Gastroesophageal sphincter (tissue), 4 donors: ENCODE data around the gene KRT3. TPM values are rescaled to one million over a fixed set of nuclear protein-coding genes. Genes with fewer than 3 reads are reported as not detected.
"Not testable (repeated sequence)": the region's sequence is repeated elsewhere in the genome, so short reads cannot be mapped to it uniquely, and the experiment has no call there.

Experiments
- ATAC-seq: fragments of 150-250 bp; one replicate; pipeline ENCODE4 v1.9.1; 2016; ENCODE audit warnings: mild to moderate bottlenecking, moderate library complexity
- H3K27ac ChIP-seq, 4 donors: fragments of 200-600 bp; sonication (generic) in 3 of 4; 1 replicate in 3 of 4; 2 replicates in 1 of 4; pipeline ENCODE4 v1.5.1; 2016 to 2019
- H3K27me3 ChIP-seq: fragments of 200-600 bp; sonication (generic); one replicate; pipeline ENCODE4 v1.5.1; 2019
- H3K36me3 ChIP-seq, 2 donors: fragments of 200-600 bp; sonication (generic); one replicate each; pipeline ENCODE4 v1.5.1; 2019; ENCODE audit warnings: control low read depth in 1 of 2
- H3K4me1 ChIP-seq, 3 donors: fragments of 200-600 bp; sonication (generic); 1 replicate in 2 of 3; 2 replicates in 1 of 3; pipeline ENCODE4 v1.5.1; 2016 to 2019; ENCODE audit warnings: control low read depth in 2 of 3
- H3K4me3 ChIP-seq, 2 donors: fragments of 200-600 bp; sonication (generic); one replicate each; pipeline ENCODE4 v1.5.1; 2019; ENCODE audit warnings: mild to moderate bottlenecking in 1 of 2, moderate library complexity in 1 of 2
- H3K9me3 ChIP-seq, 3 donors: fragments of 200-600 bp; sonication (generic); one replicate each; pipeline ENCODE4 v1.5.1; 2017 to 2019; ENCODE audit warnings: control low read depth in 2 of 3
- EP300 ChIP-seq: sonication (generic); formaldehyde crosslinking; IDR thresholded peaks from one replicate; pipeline ENCODE4 v1.6.1; 2017; ENCODE audit warnings: antibody characterized with exemption, mild to moderate bottlenecking
- POLR2A ChIP-seq, 2 donors: fragments of 450-650 bp; IDR thresholded peaks; one replicate each; pipeline ENCODE4 v1.6.1; 2017; ENCODE audit warnings: antibody characterized with exemption in 2 of 2, mild to moderate bottlenecking in 2 of 2, moderate library complexity in 1 of 2
- POLR2AphosphoS5 ChIP-seq: sonication (generic); formaldehyde crosslinking; IDR thresholded peaks from one replicate; pipeline ENCODE4 v1.6.1; 2017; ENCODE audit warnings: antibody characterized with exemption
- WGBS, 2 donors: methylation state at CpG; one replicate each; pipeline ENCODE4 v1.1.5; 2018; ENCODE audit warnings: low coverage in 1 of 2; 5-methylcytosine and 5-hydroxymethylcytosine counted together
- total RNA-seq, 4 donors: library from RNA; depleted of rRNA; stranded (reverse); fragments of >200 nt; gene quantifications; one replicate each; pipeline ENCODE4 v1.1.0, GENCODE V29; 2016
- TF ChIP-seq, protein P1 (sequence below), 4 experiments: fragments of 200-600 bp in 2 of 4; fragments of 450-650 bp in 2 of 4; sonication (generic) in 1 of 4; IDR thresholded peaks; one replicate each; pipeline ENCODE4 v1.5.1; 2017 to 2019; ENCODE audit warnings: antibody characterized with exemption in 4 of 4, mild to moderate bottlenecking in 2 of 4, moderate library complexity in 2 of 4

The KRT3 gene
- total RNA-seq, 4 donors from 2014 or later, result not detected

DNA sequence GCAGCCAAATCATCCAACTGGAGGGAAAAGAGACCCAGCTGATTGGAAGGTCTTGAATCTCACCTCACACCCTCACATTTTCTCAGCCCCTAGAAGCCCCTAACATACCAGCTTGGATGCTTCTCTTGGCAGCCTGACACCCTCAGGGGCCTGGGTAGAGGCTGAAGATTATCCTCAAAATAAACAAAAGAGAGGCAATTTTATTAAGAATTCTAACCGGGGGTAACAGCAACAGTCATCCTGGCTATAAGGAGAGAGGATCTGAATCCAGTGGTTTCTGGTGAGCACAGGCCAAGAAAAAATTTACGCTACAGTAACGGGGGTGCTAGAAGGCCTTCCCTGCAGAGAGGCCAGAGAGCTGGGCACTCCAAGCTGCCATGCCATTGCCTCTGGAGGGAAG is 40.4 kb downstream of the KRT3 start:
- WGBS, 2 donors, result 50% methylated on average over 2 of the region's 3 CpGs; no CpG with 5 or more reads in 1 of the 2 donors
- Histone ChIP-seq H3K36me3 (no peaks in the 10 kb centered on the region), H3K27me3 (peaks cover 53% of the 10 kb centered on the region), H3K4me1 (no peaks in the 10 kb centered on the region), H3K27ac (no peak overlapping the region), H3K9me3 (peaks cover 0 to 16% (median 0%) of the 10 kb centered on the region in 3 donors), H3K4me3 (no peak overlapping the region)
- ATAC-seq, result no peak
- TF ChIP-seq EP300 (no peak), POLR2A (IDR thresholded peaks at IDR 0.05) (no peak), POLR2AphosphoS5 (no peak)
- TF ChIP-seq, protein P1, sequence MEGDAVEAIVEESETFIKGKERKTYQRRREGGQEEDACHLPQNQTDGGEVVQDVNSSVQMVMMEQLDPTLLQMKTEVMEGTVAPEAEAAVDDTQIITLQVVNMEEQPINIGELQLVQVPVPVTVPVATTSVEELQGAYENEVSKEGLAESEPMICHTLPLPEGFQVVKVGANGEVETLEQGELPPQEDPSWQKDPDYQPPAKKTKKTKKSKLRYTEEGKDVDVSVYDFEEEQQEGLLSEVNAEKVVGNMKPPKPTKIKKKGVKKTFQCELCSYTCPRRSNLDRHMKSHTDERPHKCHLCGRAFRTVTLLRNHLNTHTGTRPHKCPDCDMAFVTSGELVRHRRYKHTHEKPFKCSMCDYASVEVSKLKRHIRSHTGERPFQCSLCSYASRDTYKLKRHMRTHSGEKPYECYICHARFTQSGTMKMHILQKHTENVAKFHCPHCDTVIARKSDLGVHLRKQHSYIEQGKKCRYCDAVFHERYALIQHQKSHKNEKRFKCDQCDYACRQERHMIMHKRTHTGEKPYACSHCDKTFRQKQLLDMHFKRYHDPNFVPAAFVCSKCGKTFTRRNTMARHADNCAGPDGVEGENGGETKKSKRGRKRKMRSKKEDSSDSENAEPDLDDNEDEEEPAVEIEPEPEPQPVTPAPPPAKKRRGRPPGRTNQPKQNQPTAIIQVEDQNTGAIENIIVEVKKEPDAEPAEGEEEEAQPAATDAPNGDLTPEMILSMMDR (IDR thresholded peaks at IDR 0.05), result no peak

DNA sequence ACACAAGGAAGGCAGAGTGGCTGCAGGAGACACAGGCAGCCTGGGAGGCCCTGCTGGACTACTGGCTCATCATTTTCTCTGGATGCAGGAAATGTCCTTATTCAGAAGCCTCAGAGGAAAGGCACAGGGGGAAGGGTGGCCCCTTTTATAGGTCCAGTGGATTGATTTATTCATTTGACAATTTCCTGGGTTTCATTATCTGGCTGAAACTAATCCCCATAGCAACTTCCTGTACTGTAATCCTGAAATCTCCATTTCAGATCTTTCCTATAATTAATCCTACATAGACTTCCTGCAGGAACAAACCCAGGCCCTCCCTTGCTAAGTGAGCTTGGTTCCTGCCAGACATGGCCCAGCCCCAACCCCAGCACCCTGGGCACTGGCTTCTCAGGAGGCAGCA is 41.8 kb downstream of the KRT3 start:
- Histone ChIP-seq H3K4me3 (no peak overlapping the region), H3K9me3 (peaks cover 0 to 2% (median 0%) of the 10 kb centered on the region in 3 donors), H3K36me3 (no peaks in the 10 kb centered on the region), H3K4me1 (no peaks in the 10 kb centered on the region), H3K27ac (no peak overlapping the region), H3K27me3 (peaks cover 53% of the 10 kb centered on the region)
- no peak for ATAC-seq
- no peak for TF ChIP-seq POLR2AphosphoS5
- TF ChIP-seq, protein P1 (IDR thresholded peaks at IDR 0.05), result no peak
- TF ChIP-seq POLR2A (IDR thresholded peaks at IDR 0.05), result no peak
- TF ChIP-seq EP300, result no peak

DNA sequence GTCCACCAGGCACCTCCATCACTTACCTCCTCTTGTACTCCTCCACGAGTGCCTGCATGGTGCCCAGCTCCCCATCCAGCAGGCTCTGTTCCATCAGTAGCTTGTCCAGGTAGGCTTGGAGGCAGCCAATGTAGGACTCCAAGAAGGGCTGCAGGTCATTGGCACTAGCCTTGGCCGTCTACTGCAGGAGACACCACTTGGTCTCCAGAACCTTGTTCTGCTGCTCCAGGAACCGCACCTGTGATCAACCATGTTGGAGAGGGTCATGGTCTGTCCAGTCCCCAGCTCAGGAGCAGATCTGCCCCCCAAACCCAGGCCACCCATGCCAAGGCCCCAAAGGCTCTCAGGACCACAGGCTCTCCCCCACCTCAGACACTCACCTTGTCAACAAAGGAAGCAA is 42.6 kb downstream of the KRT3 start:
- no peak overlapping the region for H3K4me3 ChIP-seq
- ATAC-seq, result no peak
- 60% methylated on average over 1 to 2 of the region's 3 CpGs for WGBS, 2 donors
- TF ChIP-seq EP300, result no peak
- no peak for TF ChIP-seq POLR2A (IDR thresholded peaks at IDR 0.05)
- TF ChIP-seq, protein P1 (IDR thresholded peaks at IDR 0.05), result no peak
- no peak for TF ChIP-seq POLR2AphosphoS5
- no peaks in the 10 kb centered on the region for H3K36me3 ChIP-seq
- peaks cover 45% of the 10 kb centered on the region for H3K27me3 ChIP-seq
- H3K27ac ChIP-seq, result no peak overlapping the region
- H3K9me3 ChIP-seq, result no peaks in the 10 kb centered on the region
- no peaks in the 10 kb centered on the region for H3K4me1 ChIP-seq

DNA sequence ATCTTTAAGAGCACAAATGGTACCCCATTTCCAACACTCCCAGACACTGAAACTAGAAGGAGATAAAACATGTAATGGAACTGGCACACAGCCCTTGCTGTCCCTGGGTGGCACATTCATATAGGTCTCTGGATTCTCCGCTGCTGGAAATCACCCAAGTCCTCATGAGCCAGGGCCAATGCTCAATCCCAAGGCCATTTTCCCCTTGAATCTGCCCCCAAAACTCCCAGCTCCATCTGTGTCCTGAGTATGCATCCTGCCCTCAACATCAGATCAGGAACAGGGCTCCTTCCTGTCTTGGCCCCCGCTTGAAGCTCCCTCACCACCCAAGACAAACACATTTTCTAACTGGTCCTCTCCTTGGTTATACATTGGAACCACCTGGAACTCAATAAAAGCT is 43.4 kb downstream of the KRT3 start:
- Histone ChIP-seq H3K4me1 (no peaks in the 10 kb centered on the region), H3K36me3 (no peaks in the 10 kb centered on the region), H3K27me3 (peaks cover 45% of the 10 kb centered on the region), H3K27ac (no peak overlapping the region), H3K4me3 (no peak overlapping the region), H3K9me3 (no peaks in the 10 kb centered on the region)
- ATAC-seq, result no peak
- TF ChIP-seq POLR2A (IDR thresholded peaks at IDR 0.05) (no peak), POLR2AphosphoS5 (no peak), EP300 (no peak)
- TF ChIP-seq, protein P1 (IDR thresholded peaks at IDR 0.05), result no peak
- WGBS, 2 donors, result 50 to 57% methylated on average over 1 to 2 of the region's 2 CpGs

GRCh38 chr12:52751795-52752194 is 44.1 kb downstream of the KRT3 start:
- no peak overlapping the region for H3K27ac ChIP-seq
- peaks cover 50% of the 10 kb centered on the region for H3K27me3 ChIP-seq
- H3K9me3 ChIP-seq, result no peaks in the 10 kb centered on the region
- H3K36me3 ChIP-seq, result no peaks in the 10 kb centered on the region
- no peaks in the 10 kb centered on the region for H3K4me1 ChIP-seq
- H3K4me3 ChIP-seq, result no peak overlapping the region
- TF ChIP-seq, protein P1 (IDR thresholded peaks at IDR 0.05), result no peak
- no peak for TF ChIP-seq POLR2AphosphoS5
- TF ChIP-seq POLR2A (IDR thresholded peaks at IDR 0.05), result no peak
- no peak for TF ChIP-seq EP300
- no peak for ATAC-seq

- not testable (repeated sequence) for H3K4me1 ChIP-seq, H3K9me3 ChIP-seq, H3K4me3 ChIP-seq, H3K27ac ChIP-seq, ATAC-seq, H3K36me3 ChIP-seq
- H3K27me3 ChIP-seq, result peaks cover 62% of the 10 kb centered on the region
- WGBS, 2 donors, result 68 to 76% methylated on average over 3 of the region's 3 CpGs
Measured at GRCh38 chr12:52750532-52750931, 45.4 kb downstream of the KRT3 start.
